T47D (cell line): ENCODE results near the gene SLC39A2.
"Not testable (repeated sequence)": the region's sequence is repeated elsewhere in the genome, so short reads cannot be mapped to it uniquely, and the experiment has no call there.

Source experiments
- DNase-seq, 2 experiments: peaks; one replicate each; pipeline versions ENCODE4 v3.0.0 to v3.0.0-alpha.2; 2011 to 2012; ENCODE audit warnings: low read depth in 1 of 2, low spot score in 1 of 2
- JUND ChIP-seq: IDR thresholded peaks from 2 replicates; pipeline ENCODE4 v1.6.1; 2012; ENCODE audit warnings: low read depth
- in situ Hi-C: cut with HindIII; loops from 2 replicates; pipeline ENCODE4 v1.10.0; 2016; ENCODE audit warnings: low sequenced_read_pairs, low pct_unique_long_range_greater_than_20kb

SLC39A2 gene

DNA sequence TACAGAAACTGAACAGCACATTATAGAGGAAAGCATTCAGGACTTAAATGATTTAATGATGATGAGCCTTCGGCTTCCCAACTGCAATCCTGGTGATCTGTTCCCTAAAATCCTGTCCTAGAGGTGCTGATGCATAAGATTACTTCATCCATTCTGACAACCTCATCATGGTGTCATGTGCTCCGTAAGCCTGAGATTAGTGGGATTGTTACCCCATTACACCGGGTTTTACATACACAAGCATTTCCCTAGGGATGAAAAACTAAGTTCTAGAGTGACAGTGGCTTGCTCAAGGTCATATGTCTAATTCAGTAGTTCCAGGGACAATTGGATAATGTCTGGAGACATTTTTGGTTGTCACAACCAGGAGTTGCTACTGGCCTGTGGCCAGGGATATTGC, 38.1 kb downstream of the SLC39A2 start:
- no peak for TF ChIP-seq JUND
- in situ Hi-C loops: no loop called here
- no peak for DNase-seq

DNA sequence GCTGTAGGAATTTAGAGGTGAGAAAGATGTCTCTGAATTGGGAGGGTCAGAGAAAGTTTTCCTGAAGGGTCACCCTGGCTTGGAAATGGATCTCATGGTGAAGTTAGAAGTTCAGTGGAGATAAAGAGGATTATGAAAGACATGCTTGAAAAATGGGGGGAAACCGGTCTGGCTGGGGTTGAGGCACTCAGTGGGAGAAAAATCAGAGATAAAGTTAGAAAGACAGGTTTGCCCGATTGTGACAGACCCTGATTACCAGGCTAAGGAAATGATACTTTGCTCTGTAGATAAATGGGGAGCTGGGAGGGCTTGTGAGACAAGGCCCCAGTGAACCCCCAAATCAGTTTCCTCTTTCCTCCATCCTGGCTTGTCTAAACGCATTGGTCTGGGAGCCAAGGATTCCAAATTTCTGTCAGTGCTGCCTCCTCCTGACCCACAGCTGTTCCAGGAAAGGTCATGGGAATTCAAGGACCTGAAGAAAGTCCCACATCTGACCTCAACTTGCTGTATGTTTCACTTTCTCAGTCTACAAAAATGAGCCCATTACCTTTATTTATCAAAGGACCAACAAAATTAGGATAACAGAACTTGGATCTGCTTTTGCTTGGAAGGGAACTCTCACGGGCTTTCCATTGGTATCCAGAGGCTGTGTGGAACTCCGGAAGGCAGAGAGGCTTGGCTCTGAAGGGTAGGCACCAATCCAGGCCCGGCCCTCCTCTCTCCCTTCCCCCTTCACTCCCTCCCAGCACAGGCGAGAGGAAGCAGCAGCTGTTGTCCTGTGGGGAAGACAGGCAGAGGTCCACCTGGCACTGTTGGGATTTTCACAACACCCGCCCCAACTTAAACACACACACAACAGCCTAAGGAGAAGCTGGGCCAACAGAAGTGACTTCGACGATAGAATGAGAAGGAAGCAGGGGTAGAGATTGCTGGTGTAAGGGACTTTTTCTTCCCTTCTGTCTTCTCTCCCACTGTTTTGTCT, 39.6 kb downstream of the SLC39A2 start:
- in situ Hi-C loops: no loop called here
- DNase-seq: no peak
- TF ChIP-seq JUND: no peak

DNA sequence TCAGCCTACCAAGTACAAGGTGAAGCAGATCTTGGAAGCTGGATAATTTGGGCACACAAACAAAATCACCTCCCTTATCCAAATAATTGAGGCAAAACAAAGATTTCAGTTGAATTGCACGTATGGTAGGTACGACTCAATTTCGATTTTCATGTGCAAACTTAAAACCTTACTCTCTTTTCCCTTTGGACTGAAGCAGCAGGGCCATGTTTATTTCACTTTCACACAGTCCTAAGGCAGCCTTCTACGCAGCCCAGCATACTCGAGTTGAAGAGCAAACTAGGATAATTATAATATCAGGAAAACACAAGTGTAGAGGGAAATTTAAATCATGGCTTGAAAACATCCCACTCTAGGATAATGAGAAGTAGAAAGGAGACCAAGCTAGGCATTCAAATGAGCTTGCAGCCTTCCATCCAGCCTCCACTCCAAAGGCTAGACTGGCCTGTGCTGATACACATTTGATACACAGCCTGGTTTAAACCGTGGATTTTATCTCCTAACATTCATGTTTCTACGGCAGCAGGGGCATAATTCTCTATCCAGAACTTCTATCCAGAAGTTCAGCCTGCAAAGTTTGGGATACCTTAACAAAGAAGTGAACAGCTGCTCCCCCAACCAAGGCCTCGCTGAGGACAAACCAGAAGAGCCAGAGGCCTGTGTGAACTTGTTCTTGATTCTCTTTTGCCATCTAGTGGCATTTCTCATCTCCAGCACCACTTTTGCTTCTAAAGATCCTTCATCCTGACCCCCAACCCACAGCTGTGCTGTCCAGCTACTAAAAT, 40.7 kb downstream of the SLC39A2 start:
- DNase-seq: peak; percentile 47 to 79
- in situ Hi-C loops: no loop called here
- TF ChIP-seq JUND: no peak

GRCh38 chr14:21040370-21040925, 41.4 kb downstream of the SLC39A2 start:
- in situ Hi-C loops: no loop called here
- DNase-seq: no peak
- TF ChIP-seq JUND: no peak

GRCh38 chr14:21040941-21041340, 41.8 kb downstream of the SLC39A2 start:
- in situ Hi-C loops, DNase-seq: not testable (repeated sequence)

DNA sequence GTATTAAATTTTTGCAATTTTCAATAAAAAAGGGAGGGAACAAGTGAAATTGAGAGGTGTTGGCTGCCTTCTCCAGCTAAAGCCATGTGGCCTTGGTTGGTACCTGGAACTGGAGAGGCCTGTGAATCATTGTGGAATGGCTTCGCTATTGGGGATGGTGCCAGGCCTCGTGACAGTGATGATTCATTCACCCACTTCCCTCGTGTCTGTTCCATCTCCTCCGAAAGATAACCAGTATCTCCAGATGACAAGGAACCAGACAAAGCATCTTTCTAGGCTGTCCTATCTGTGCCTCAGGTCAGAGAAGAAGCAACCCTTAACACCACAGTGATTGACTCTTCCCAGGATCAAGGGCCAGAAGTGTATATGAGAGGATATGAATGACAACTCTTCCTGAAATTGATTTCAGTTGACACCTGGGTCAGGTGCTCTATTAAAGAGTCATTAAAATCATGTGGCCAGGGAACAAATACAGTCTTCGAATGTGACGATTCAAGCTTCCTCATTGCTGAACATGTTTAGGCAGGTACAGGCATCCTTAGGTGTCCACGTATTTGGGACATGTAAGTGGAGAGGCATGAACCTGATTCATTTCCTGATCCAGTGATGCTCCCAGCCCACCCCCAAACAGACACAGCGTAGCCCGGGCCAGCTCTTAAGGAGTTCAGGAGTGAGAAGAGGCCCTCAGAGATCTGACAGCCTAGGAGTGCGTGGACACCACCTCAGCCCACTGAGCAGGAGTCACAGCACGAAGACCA, 42.8 kb downstream of the SLC39A2 start, which contains the start of gene RNASE7:
TSS of gene RNASE7 (plus strand) at position 687 of the 758 bp plus-strand sequence. CDS start 631 bp downstream, outside the sequence.
- TF ChIP-seq JUND: no peak
- DNase-seq: no peak
- in situ Hi-C loops: no loop called here

GRCh38 chr14:21042918-21043317, 43.8 kb downstream of the SLC39A2 start:
- no peak for DNase-seq
- in situ Hi-C loops: no loop called here
- no peak for TF ChIP-seq JUND

DNA sequence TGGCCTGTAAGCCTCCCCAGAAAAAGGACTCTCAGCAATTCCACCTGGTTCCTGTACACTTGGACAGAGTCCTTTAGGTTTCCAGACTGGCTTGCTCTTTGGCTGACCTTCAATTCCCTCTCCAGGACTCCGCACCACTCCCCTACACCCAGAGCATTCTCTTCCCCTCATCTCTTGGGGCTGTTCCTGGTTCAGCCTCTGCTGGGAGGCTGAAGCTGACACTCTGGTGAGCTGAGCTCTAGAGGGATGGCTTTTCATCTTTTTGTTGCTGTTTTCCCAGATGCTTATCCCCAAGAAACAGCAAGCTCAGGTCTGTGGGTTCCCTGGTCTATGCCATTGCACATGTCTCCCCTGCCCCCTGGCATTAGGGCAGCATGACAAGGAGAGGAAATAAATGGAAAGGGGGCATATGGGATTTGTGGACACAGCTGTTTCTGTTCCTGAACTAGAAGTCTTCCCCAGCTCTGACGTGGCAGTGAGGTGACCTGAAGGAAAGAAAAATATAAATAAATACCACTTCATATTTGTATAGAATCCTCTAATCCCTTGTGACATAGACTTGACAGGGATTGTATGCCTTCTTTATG, 44.4 kb downstream of the SLC39A2 start:
- no peak for TF ChIP-seq JUND
- in situ Hi-C loops: no loop called here
- DNase-seq: no peak

GRCh38 chr14:21043974-21044618, 45.0 kb downstream of the SLC39A2 start:
- in situ Hi-C loops: no loop called here
- TF ChIP-seq JUND: no peak
- no peak for DNase-seq

DNA sequence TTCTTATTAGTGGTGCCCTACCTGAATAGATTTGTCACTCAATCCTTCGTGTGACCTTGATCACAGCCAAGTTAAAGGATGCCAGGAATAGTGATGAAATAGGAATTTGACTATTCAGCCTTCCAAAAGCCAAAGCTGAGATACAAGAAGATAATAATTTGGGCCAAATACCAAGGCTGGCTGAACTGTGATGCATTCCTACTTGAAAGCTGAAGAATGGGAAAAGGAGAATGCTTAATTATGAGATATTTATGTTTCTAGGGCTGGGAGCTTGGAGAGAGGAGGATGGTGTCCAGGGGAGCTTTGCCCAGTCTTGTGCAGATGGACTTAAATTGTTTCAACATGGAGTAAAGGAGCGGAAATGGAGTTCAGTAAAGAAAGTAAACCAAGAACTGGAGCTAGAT, 48.3 kb downstream of the SLC39A2 start:
- no peak for TF ChIP-seq JUND
- DNase-seq: no peak
- in situ Hi-C loops: no loop called here

- no peak for TF ChIP-seq JUND
- DNase-seq: no peak
- in situ Hi-C loops: no loop called here
These were observed 49.5 kb downstream of the SLC39A2 start for GRCh38 chr14:21048638-21049037.
